Measurements from ENCODE around the gene PPARG.
"Not testable (repeated sequence)": the region's sequence is repeated elsewhere in the genome, so short reads cannot be mapped to it uniquely, and the experiment has no call there.

The PPARG gene

GRCh38 chr3:12439161-12439940 is 150.5 kb downstream of the PPARG start:
- DNase-seq (ENCODE audit: extremely low read depth in 1 of 2, low read depth in 1 of 2): no peak

DNA sequence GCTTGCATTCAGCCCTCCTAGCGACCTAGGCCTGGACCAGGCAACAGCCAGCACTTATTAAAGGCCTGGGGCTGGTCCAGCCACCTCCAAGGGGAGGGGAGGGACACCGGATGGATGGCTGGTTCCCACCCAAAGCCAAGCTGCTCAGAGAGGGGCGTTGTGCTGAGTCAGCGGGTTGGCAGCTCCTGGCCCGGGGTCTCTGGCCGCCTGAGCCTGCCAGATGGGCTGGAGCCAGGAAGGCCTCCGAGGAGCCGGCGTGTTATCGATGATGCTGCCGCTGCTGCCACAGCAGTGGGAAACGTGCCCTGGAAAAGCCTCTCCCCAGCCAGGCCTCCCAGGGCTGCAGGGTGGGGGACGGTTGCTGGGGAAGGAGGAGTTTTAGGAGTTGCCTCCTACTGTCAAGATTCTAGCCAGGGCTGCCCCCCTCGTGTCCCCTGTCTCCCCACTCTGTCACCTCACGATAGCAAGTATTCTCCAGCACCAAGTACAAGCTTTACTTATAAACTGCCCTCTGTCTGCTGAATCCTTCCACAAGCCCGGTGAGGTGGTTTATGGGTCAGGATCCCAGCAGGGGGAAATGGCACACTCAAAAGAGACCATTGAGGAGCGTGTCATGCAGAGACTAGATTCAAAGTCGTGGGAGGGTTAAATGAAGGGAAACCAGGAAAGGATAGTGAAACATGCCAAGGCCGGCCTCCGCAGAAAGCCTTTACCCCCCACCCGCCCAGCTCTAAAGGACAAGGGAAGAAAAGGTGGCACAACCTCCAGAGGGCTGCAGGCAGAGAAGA is 152.3 kb downstream of the PPARG start:
- DNase-seq (ENCODE audit: extremely low read depth in 1 of 2, low read depth in 1 of 2): no peak

- DNase-seq (ENCODE audit: extremely low read depth in 1 of 2, low read depth in 1 of 2): no peak
These were observed 154.0 kb downstream of the PPARG start for GRCh38 chr3:12442654-12443501.

DNA sequence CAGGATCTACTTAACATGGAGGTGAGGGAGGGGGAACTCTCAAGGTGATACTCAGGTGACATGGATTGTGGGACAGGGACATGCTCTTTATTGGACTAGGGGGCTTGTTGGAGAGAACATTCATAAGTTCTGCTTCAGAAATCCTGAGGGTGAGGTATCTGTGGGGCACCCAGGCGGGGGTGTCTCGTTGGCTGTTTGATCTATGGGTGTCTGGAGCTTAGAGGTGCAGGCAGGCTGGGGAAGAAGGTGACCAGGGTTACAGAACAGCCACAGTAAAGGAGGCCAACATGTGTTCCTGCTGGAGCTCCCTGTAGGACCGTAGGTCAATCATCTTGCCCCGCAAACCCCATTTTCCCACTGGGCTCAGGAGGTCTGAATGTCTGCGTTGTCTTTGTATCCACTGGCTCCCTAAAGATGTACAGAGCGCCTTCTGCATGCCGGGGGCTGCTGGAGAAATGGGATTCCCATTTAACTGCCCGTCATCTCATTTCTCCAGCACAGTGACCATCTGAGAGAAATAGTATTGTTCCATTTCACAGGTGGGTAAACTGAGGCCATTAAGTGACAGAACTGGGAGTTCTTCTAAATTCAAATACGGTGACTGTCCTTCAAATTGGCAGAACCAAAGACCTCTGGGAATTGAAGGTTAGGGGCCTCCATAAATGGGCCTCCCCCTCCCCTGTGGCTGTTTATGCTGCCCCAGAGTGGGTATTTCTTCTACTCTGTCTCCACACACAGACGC is 155.1 kb downstream of the PPARG start:
- DNase-seq (ENCODE audit: extremely low read depth in 1 of 2, low read depth in 1 of 2): no peak

GRCh38 chr3:12444582-12445471 is 156.0 kb downstream of the PPARG start:
- DNase-seq (ENCODE audit: extremely low read depth in 1 of 2, low read depth in 1 of 2): no peak

- no peak for DNase-seq (ENCODE audit: extremely low read depth in 1 of 2, low read depth in 1 of 2)
These were observed 156.8 kb downstream of the PPARG start for GRCh38 chr3:12445523-12446240.

DNA sequence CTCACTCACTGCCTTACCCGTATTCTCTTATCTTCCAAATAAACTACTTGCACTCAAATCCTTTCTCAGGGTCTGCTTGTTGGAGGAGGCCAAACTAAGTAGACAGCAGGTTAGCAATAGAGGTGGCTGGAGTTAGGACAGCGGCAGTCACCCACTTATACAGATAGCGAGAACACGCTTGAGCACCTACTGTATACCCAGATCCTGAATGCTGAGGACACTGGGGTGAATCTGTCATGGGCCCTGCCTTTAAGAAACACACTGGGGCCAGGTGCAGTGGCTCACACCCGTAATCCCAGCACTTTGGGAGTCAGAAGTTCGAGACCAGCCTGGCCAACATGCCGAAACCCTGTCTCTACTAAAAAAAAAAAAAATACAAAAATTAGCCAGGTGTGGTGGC is 157.4 kb downstream of the PPARG start:
- DNase-seq (ENCODE audit: extremely low read depth in 1 of 2, low read depth in 1 of 2): no peak

DNA sequence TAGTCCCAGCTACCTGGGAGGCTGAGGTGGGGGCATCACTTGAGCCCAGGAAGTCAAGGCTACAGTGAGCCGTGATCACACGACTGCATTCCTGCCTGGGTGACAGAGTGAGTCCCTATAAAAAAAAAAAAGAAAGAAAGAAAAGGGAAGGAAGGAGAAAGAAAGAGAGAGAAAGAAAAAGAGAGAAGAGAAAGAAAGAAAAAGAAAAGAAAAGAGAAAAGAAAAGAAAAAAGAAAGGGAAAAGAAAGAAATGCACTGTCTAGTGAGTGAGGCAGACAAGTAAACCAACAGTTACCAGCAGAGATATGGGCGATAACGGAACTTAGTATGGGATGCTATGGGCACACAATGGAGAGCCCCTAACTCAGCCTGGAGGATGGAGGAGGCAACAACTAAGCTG is 158.2 kb downstream of the PPARG start:
- DNase-seq (ENCODE audit: extremely low read depth in 1 of 2, low read depth in 1 of 2): no peak

DNA sequence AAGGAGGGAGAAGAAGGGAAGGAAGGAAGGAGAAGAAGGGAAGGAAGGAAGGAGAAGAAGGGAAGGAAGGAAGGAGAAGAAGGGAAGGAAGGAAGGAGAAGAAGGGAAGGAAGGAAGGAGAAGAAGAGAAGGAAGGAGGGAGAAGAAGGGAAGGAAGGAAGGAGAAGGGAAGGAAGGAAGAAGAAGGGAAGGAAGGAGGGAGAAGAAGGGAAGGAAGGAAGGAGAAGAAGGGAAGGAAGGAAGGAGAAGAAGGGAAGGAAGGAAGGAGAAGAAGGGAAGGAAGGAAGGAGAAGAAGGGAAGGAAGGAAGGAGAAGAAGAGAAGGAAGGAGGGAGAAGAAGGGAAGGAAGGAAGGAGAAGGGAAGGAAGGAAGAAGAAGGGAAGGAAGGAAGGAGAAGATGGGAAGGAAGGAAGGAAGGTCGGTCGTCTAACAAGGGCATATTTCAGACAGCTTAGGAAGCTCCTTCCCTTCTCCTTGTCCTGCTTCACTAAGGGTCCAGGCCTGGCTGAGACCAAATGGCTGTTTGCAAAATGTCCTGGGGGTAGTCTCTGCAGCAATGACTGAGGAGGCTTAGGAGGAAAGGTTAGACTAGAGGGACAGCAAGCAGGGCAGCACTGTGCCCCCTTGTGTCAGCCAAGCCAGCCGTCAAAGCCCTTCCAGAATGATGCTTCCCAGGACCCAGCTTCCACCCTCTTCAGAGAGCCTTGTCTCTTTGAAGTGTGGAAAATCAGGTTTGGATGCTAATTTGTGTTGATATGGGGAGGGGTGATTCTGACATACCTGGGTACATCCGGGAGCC is 159.7 kb downstream of the PPARG start:
- DNase-seq (ENCODE audit: extremely low read depth in 1 of 2, low read depth in 1 of 2): not testable (repeated sequence)

DNA sequence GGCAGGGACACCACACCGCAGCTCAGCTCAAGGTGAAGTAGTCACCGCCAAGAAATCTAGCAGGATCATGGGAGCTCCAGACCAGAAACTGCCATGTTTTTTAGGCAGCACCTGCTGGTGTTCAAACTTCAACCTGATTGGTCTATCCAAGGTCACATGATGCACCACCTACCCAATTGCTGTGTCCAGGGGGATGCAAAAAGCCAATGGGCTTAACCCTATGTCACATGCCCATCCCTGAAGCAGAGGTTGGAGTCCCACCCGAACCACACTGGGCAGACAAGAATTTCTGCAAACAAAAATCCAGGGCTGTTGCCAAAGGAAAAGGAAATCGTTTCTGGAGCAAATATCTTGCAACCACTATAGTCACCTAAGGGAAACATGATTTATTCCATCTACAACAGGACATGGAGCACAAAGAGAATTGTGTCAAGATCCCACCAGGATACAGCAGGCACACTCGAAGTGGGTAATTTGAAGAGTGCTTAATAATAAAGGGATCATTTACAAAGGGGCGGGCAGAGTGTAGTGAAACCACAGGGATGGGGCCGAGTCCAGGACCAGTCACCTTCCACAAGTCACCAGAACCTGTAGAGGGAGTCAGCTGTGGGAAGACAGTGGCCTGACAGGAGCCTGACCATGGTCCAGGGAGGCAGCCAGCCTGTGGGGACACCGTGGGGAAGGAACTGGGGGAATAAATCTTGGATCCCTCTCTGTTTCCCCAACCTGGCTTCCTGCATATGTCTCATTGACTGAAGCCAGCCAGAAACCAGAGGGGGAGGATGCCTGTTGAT is 161.2 kb downstream of the PPARG start:
- DNase-seq (ENCODE audit: extremely low read depth in 1 of 2, low read depth in 1 of 2): no peak

- DNase-seq (ENCODE audit: extremely low read depth in 1 of 2, low read depth in 1 of 2): no peak
These were observed 162.6 kb downstream of the PPARG start for GRCh38 chr3:12451481-12451880.

DNA sequence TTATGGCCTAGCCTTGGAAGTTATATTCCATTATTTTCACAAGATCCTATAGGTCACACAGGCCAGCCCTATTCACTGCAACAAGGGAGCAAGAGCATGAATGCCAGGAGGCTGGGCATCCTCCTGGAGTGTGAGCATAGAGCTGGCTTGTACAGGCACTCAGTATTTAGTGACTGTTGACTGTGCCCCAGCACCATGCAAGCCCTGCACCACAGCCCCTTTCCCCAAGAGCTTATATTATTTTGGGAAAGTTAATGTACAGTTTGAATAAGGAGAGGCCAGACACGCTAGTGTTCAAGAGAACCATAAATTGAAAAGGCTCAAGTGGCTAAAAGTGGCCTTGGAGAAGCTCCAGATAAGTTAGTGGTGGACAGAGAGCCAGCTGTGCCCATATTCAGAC is 163.1 kb downstream of the PPARG start:
- DNase-seq (ENCODE audit: extremely low read depth in 1 of 2, low read depth in 1 of 2): no peak

GRCh38 chr3:12452361-12453330 is 163.8 kb downstream of the PPARG start:
- no peak for DNase-seq (ENCODE audit: extremely low read depth in 1 of 2, low read depth in 1 of 2)

DNA sequence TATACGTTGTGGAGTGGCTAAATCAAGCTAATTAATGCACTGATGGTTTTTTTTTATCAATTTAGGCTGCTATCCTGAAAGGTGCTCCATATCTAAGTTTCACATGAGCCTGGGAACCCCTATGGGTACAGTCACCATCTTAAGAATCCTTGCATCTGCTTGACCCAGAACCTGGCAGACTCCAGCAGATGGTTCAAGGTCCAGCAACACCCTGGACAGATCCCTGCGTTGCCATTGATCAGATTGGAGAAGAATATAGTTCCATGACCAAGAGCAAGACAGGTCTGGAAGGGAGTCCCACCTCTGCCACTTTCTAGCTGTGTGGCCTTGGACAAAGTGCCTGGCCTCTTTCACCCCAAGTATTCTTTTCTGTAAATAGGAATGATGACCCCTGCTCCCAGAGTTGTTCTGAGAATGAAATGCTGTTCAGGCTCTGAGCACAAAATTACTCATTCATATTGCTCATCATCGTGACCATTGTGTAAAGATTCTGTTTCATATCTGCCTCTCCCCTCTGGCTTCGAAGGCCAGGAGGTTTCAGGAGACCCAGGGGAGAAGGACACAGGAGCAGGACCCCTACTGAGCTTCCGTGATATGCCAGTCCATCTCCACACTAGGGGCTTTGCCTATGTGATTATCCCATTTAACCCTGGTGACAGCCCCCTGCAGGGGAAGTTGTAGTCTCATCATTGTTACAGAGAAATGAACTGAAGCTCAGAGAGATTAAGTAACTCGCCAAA is 165.4 kb downstream of the PPARG start:
- DNase-seq (ENCODE audit: extremely low read depth in 1 of 2, low read depth in 1 of 2): no peak

- no peak for DNase-seq (ENCODE audit: extremely low read depth in 1 of 2, low read depth in 1 of 2)
These were observed 165.9 kb downstream of the PPARG start for GRCh38 chr3:12454816-12455121.

GRCh38 chr3:12455740-12456139 is 166.9 kb downstream of the PPARG start:
- DNase-seq (ENCODE audit: extremely low read depth in 1 of 2, low read depth in 1 of 2): no peak
